Neural progenitor cell (in vitro differentiated cells): ENCODE results near the gene CTNNBL1. TPM values are rescaled to one million over a fixed set of nuclear protein-coding genes. Genes with fewer than 3 reads are reported as not detected.

Experiments used
- DNase-seq: peaks from one replicate; pipeline ENCODE4 v3.0.0-alpha.2; 2016; ENCODE audit warnings: low spot score
- H2AFZ ChIP-seq: fragments of 200-600 bp; sonication (generic); replicated peaks from 2 replicates; pipeline ENCODE4 v1.6.1; 2016; ENCODE audit warnings: antibody characterized with exemption
- H3F3A ChIP-seq: fragments of 200-600 bp; sonication (generic); 2 replicates; pipeline ENCODE4 v1.6.1; 2016; ENCODE audit warnings: antibody characterized with exemption, low read depth
- H3K27ac ChIP-seq: fragments of 200-600 bp; sonication (generic); 2 replicates; pipeline ENCODE4 v1.5.1; 2016; ENCODE audit warnings: mild to moderate bottlenecking
- H3K27me3 ChIP-seq: fragments of 200-600 bp; sonication (generic); 2 replicates; pipeline ENCODE4 v1.6.1; 2016; ENCODE audit warnings: mild to moderate bottlenecking, moderate library complexity
- H3K36me3 ChIP-seq: fragments of 200-600 bp; sonication (generic); 2 replicates; pipeline ENCODE4 v1.5.1; 2016
- H3K4me1 ChIP-seq: fragments of 200-600 bp; sonication (generic); 2 replicates; pipeline ENCODE4 v1.6.1; 2016; ENCODE audit warnings: mixed run types
- H3K4me2 ChIP-seq: fragments of 200-600 bp; sonication (generic); 2 replicates; pipeline ENCODE4 v1.6.1; 2016
- H3K4me3 ChIP-seq: fragments of 200-600 bp; sonication (generic); 2 replicates; pipeline ENCODE4 v1.5.1; 2016
- H3K79me2 ChIP-seq: fragments of 200-600 bp; sonication (generic); 2 replicates; pipeline ENCODE4 v1.6.1; 2016; ENCODE audit warnings: low read depth
- H3K9ac ChIP-seq: fragments of 200-600 bp; sonication (generic); 2 replicates; pipeline ENCODE4 v1.6.1; 2016
- H3K9me3 ChIP-seq: fragments of 200-600 bp; sonication (generic); 2 replicates; pipeline ENCODE4 v1.5.1; 2016; ENCODE audit warnings: low read depth
- H4K20me1 ChIP-seq: fragments of 200-600 bp; sonication (generic); 2 replicates; pipeline ENCODE4 v1.6.1; 2016; ENCODE audit warnings: low read depth
- H3K27ac Mint-ChIP-seq: 3 replicates; pipeline ENCODE4 v1.8.0; 2021; ENCODE audit warnings: mixed read lengths
- H3K27me3 Mint-ChIP-seq: 2 replicates; pipeline ENCODE4 v1.8.0; 2022; ENCODE audit warnings: low read depth, mild to moderate bottlenecking, inconsistent platforms, moderate library complexity, mixed read lengths; ENCODE audit not compliant: insufficient read depth
- H3K36me3 Mint-ChIP-seq: 3 replicates; pipeline ENCODE4 v1.8.0; 2021; ENCODE audit warnings: mixed read lengths
- H3K4me1 Mint-ChIP-seq: 3 replicates; pipeline ENCODE4 v1.8.0; 2021; ENCODE audit warnings: mixed read lengths
- H3K4me3 Mint-ChIP-seq: 3 replicates; pipeline ENCODE4 v1.8.0; 2021; ENCODE audit warnings: mild to moderate bottlenecking, moderate library complexity, mixed read lengths
- H3K9me3 Mint-ChIP-seq: 3 replicates; pipeline ENCODE4 v1.8.0; 2020; ENCODE audit warnings: mixed read lengths
- CTCF ChIP-seq: fragments of 200-600 bp; sonication (generic); IDR thresholded peaks from 2 replicates; pipeline ENCODE4 v1.5.1; 2017; ENCODE audit warnings: antibody characterized with exemption, mild to moderate bottlenecking
- EZH2 ChIP-seq: fragments of 200-600 bp; sonication (generic); IDR thresholded peaks from 2 replicates; pipeline ENCODE4 v1.6.1; 2017; ENCODE audit warnings: antibody characterized with exemption, mild to moderate bottlenecking, moderate library complexity
- EZH2phosphoT487 ChIP-seq: fragments of 200-600 bp; sonication (generic); IDR thresholded peaks from 2 replicates; pipeline ENCODE4 v1.6.1; 2017; ENCODE audit warnings: antibody characterized with exemption
- total RNA-seq: library from RNA; depleted of rRNA; stranded (reverse); fragments of >200 nt; gene quantifications from 2 replicates; pipeline ENCODE4 v1.2.3, GENCODE V29; 2015; ENCODE audit warnings: low replicate concordance

CTNNBL1 gene
- total RNA-seq, 1 donor from 2014 or later: 54.5 TPM

GRCh38 chr20:37729452-37729851 lies 35.6 kb downstream of the CTNNBL1 start:
- peak; percentile 46 for DNase-seq
- Histone ChIP-seq H3K27ac (peak overlapping the region; percentile 95), H3K4me2 (peak overlapping the region; percentile 73), H3K4me1 (peaks cover 79% of the 10 kb centered on the region), H3K79me2 (peaks cover 61% of the 10 kb centered on the region), H3K9me3 (no peaks in the 10 kb centered on the region), H2AFZ (no peak overlapping the region), H3K36me3 (no peaks in the 10 kb centered on the region), H3K9ac (no peak overlapping the region), H3F3A (peaks cover 52% of the 10 kb centered on the region), H3K27me3 (no peaks in the 10 kb centered on the region), H4K20me1 (no peaks in the 10 kb centered on the region), H3K4me3 (peak overlapping the region; percentile 7)
- Mint-ChIP-seq H3K36me3 (peaks cover 13% of the 10 kb centered on the region), H3K27ac (peak overlapping the region; percentile 28), H3K9me3 (no peaks in the 10 kb centered on the region), H3K27me3 (no peaks in the 10 kb centered on the region), H3K4me3 (no peak overlapping the region), H3K4me1 (peaks cover 54% of the 10 kb centered on the region)
- no peak for TF ChIP-seq CTCF
- no peak for TF ChIP-seq EZH2
- TF ChIP-seq EZH2phosphoT487: no peak

- H3K27ac ChIP-seq: peak overlapping the region; percentile 95
- no peaks in the 10 kb centered on the region for H3K36me3 ChIP-seq
- H3K4me2 ChIP-seq: peak overlapping the region; percentile 73
- no peaks in the 10 kb centered on the region for H3K9me3 ChIP-seq
- Mint-ChIP-seq H3K27me3 (no peaks in the 10 kb centered on the region), H3K36me3 (peaks cover 13% of the 10 kb centered on the region), H3K4me3 (no peak overlapping the region), H3K27ac (peak overlapping the region; percentile 28), H3K9me3 (no peaks in the 10 kb centered on the region), H3K4me1 (peaks cover 54% of the 10 kb centered on the region)
- no peak overlapping the region for H2AFZ ChIP-seq
- H3K9ac ChIP-seq: no peak overlapping the region
- peaks cover 52% of the 10 kb centered on the region for H3F3A ChIP-seq
- no peaks in the 10 kb centered on the region for H4K20me1 ChIP-seq
- H3K4me1 ChIP-seq: peaks cover 77% of the 10 kb centered on the region
- peak overlapping the region; percentile 7 for H3K4me3 ChIP-seq
- TF ChIP-seq CTCF (no peak), EZH2 (no peak), EZH2phosphoT487 (no peak)
- no peaks in the 10 kb centered on the region for H3K27me3 ChIP-seq
- no peak for DNase-seq
- H3K79me2 ChIP-seq: peaks cover 57% of the 10 kb centered on the region
Observed at GRCh38 chr20:37729909-37730308, 36.1 kb downstream of the CTNNBL1 start.

DNA sequence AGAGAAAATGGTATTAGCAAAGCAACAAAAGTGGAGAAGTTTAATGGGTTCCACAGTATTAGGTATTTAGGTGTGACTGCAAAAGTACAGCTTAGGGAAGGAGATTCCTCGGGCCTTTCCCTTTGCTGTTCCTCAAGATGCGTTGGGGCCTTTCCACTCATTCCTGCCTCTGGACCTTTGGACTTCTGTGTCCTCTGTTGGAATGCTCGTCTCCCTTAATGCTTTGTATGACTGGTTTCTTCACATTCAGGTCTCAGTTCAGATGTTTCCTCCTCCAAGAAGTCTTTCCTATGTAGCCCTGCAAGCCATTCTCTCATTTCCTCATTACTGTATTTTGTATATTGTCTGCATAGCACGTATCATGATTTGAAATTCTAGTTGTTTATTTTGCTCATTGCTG lies 39.6 kb downstream of the CTNNBL1 start:
- no peak overlapping the region for H2AFZ ChIP-seq
- H3K79me2 ChIP-seq: peaks cover 41% of the 10 kb centered on the region
- no peak overlapping the region for H3K4me2 ChIP-seq
- H3K27me3 ChIP-seq: no peaks in the 10 kb centered on the region
- H3K4me1 ChIP-seq: peaks cover 43% of the 10 kb centered on the region
- TF ChIP-seq EZH2phosphoT487 (no peak), CTCF (no peak), EZH2 (no peak)
- peaks cover 4% of the 10 kb centered on the region for H3K36me3 ChIP-seq
- no peaks in the 10 kb centered on the region for H4K20me1 ChIP-seq
- peaks cover 32% of the 10 kb centered on the region for H3K4me1 Mint-ChIP-seq
- no peaks in the 10 kb centered on the region for H3K9me3 ChIP-seq
- no peak for DNase-seq
- H3K4me3 ChIP-seq: no peak overlapping the region
- H3K9ac ChIP-seq: no peak overlapping the region
- peaks cover 24% of the 10 kb centered on the region for H3F3A ChIP-seq
- H3K36me3 Mint-ChIP-seq: peaks cover 26% of the 10 kb centered on the region
- no peak overlapping the region for H3K4me3 Mint-ChIP-seq
- no peak overlapping the region for H3K27ac ChIP-seq
- H3K27me3 Mint-ChIP-seq: no peaks in the 10 kb centered on the region
- H3K9me3 Mint-ChIP-seq: no peaks in the 10 kb centered on the region
- H3K27ac Mint-ChIP-seq: no peak overlapping the region
